ENCODE results near the gene NCOA7.
"Not testable (repeated sequence)": the region's sequence is repeated elsewhere in the genome, so short reads cannot be mapped to it uniquely, and the experiment has no call there.

Gene NCOA7

DNA sequence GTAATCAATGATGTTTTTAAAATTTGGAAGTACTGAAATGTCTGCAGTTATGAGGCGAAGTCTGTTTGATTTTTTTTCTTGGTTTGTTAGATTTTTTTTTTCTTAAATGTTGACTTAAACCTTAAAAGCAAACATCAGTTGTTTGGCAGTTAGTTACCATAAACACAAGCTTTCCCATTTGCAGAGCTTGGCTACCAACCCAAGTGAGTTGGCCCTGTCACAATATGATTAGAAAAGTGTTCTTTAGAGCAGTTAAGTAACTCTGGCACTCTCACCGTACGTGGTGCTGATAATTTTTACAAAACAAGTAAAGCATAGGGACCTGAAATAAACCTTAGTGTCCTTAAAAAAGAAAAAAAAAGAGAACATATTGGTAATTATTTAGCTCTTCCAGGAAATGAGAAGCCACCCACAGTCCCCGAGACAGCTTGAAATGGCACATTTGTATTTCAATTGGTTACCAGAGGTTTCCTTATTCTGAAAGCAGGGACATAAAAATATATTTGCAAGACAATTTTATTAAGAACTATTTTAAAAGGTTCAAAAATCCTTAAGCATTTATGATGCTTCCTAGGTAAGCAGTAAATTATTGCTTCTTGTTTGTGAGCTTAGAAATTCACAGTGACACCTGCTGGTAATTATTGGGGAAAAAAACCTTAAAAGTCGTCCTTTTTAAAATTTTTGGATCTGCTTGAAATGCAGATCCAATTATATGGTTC is 37.4 kb upstream of the NCOA7 start:
- no peak for DNase-seq

DNA sequence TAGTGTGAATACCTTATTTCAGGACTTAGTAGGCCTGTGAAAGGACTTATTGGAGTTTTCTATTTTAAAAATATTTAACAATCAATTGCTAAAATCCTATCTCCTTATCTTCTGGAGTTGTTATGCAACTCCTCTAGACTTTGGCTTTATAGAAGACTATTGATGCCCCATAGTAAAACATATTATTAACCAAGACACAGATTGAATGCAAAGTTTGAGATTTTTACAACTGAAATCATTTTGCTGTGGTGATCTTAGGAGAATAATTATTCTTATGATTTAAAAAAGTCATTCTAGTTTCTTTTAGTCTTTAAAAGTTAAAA is 36.9 kb upstream of the NCOA7 start:
- DNase-seq, result no peak

DNA sequence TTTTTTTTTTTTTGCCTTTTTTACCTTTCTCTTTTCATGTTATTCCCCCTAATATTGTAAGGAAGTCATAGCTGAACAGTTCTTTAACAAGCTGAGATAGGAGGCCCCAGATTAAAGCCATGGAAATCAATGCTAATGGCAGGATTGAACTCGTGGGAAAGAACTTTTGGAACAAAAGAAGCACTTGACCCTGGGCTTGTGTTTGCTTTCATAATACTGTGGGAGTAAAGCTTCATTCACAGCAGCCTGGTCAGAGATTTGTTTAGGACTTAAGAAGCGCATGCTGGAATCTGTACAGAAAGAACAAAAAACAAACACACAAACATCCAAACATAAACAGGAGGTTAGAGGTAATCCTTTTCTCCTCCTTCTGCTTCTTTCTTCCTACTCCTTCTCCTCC is 36.2 kb upstream of the NCOA7 start:
- no peak for DNase-seq

DNA sequence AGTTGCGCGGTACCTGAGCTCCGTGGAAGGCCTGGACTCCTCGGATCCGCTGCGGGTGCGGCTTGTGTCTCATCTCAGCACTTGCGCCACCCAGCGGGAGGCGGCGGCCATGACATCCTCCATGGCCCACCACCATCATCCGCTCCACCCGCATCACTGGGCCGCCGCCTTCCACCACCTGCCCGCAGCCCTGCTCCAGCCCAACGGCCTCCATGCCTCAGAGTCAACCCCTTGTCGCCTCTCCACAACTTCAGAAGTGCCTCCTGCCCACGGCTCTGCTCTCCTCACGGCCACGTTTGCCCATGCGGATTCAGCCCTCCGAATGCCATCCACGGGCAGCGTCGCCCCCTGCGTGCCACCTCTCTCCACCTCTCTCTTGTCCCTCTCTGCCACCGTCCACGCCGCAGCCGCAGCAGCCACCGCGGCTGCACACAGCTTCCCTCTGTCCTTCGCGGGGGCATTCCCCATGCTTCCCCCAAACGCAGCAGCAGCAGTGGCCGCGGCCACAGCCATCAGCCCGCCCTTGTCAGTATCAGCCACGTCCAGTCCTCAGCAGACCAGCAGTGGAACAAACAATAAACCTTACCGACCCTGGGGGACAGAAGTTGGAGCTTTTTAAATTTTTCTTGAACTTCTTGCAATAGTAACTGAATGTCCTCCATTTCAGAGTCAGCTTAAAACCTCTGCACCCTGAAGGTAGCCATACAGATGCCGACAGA is 31.4 kb upstream of the NCOA7 start:
- no peak for DNase-seq

DNA sequence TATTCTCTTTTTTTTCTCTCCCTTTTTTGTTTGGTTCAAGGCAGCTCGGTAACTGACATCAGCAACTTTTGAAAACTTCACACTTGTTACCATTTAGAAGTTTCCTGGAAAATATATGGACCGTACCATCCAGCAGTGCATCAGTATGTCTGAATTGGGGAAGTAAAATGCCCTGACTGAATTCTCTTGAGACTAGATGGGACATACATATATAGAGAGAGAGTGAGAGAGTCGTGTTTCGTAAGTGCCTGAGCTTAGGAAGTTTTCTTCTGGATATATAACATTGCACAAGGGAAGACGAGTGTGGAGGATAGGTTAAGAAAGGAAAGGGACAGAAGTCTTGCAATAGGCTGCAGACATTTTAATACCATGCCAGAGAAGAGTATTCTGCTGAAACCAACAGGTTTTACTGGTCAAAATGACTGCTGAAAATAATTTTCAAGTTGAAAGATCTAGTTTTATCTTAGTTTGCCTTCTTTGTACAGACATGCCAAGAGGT is 30.8 kb upstream of the NCOA7 start:
- DNase-seq, result no peak

DNA sequence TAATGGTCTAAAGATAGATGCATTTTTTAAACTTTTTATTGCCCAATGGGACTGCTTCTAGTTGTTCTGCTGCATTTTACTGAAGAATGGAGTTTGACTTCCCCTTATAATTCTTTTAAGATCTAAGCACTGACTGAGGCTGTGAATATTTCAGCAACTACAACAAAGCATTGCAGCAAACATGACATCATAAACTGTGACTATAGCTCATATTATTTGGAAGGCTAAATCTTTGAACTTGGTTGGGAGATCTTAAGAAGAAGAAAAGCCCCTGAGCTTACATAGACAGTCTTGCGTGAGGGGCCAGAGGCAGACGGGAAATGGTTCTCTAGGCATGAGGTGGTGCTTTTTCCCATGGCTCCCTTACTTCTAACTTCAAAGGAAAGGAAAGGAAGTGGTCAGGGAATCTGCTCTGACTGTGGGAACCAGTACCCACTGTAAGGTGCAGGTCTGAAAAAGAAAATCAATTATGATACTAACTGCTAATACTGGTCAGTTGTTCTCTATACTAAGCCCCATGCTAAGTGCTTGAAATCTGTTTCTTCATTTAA is 26.6 kb upstream of the NCOA7 start:
- peak; percentile 40 for DNase-seq

DNA sequence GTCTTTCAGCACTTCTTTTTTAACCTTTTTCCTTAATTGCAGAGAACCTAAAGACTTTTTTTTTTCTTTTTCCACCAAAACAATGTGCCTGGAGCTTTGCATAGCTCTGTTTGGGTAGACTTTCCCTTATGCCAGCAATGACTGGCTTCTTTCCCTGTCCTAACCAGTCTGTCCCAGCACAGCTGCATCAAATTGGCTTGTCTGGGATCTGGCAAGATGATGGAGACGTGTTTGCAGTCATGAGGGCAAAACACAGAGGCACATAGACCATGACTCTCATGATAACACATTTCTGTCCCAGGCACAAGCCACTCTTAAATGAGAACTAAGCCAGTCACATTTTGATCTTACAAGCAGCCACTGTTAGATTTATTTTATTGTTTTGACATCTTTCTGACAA is 24.8 kb upstream of the NCOA7 start:
- no peak for DNase-seq

DNA sequence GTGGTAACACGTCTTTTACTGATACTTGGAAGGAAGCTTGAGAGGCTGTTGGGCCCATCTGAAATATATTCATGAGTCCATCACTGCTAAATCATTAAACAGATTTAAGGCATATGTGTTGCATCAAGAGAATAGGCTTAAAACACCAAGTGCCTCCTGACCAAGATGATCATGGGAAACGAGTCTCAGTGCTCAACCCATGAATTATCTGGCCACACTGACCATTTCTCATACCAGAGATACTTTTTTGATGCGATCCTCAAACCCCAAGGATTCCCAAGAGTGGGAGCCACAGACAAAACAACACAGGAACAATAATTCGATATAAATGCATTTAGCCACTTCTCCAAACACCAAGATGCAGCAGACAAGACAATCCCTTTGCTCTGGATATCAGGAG is 24.1 kb upstream of the NCOA7 start:
- DNase-seq, result peak; percentile 73

DNA sequence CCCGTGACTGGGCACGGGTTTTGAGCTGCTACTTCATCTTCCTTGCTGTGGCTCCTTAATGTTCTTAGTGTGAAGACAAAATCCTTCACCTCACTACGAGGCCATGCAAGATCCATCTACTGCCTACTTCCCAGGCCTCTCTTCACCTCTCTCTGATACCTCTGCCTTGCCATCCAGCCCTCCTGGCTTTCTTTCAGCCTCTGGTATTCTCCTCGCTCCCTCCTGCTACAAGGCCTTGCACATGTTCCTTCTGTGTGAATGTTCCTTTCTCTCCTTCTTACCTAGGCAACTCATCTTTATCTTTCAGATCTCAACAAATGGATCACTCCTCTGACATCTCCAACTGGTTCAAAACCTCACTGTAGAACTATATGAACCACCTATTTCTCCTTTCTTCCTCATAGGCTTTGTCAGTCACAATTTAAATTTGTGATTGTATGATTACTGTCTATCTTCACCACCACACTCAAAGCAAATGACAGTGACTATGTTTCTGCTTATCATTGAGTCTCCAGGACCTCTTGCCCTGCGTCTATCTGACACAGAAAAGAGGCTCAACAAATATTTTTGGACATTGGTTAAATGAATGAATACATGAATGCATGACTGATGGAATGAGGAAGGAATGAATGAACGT is 21.5 kb upstream of the NCOA7 start:
- no peak for DNase-seq

DNA sequence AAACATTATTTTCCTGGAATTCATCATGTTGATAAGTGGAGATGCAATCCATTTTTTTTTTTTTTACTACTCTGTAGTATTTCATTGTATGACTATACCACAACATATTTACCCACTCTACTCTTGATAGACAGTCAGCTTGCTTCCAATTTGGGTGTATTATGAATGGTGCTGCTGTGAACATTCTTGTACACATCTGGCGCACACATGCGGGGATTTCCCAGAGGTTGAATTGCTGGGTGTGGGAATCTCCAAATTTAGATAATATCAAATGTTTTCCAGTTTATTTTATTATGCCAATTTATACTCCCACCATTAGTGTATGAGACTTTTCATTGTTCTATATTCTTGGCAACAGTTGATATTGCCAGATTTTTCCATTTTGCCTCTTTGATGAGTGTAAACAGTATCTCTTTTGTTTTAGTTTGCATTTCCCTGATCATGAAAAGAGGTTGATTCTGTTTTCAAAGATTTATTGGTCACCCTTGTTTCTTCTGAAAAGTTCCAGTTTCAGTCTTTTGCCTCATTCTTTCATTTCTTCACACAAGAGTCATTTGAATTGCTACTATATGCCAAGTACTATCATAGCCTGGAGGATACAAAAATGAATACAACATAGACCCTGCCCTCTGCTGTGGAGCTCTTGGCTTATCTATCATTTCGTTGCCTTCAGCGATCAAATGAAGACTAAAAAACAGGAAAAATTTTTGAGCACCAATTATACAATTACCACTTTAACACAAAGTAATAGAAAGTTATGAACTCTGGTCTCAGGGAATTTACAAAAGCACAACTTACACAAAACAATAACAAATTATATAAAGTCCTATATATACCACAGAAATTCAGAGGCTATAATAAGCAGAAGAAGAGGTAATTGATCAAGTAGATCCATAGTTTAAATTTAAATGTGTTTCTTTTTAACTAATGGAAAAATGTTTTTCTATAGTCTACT is 17.1 kb upstream of the NCOA7 start:
- no peak for DNase-seq

DNA sequence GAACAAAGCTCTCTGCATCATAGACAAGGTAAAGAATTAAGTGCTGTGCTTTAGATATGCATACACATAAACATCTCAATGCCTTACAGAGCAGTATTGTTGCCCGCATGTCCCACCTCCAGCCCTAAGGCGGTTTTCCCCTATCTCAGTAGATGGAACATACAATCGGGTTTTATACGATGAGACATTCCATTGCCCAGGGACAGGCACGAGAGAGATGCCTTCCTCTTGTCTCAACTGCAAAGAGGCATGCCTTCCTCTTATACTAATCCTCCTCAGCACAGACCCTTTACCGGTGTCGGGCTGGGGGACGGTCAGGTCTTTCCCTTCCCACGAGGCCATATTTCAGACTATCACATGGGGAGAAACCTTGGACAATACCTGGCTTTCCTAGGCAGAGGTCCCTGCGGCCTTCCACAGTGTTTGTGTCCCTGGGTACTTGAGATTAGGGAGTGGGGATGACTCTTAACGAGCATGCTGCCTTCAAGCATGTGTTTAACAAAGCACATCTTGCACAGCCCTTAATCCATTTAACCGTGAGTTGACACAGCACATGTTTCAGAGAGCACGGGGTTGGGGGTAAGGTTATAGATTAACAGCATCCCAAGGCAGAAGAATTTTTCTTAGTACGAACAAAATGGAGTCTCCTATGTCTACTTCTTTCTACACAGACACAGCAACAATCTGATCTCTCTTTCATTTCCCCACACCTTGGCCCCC is 14.5 kb upstream of the NCOA7 start:
- DNase-seq, result not testable (repeated sequence)

DNA sequence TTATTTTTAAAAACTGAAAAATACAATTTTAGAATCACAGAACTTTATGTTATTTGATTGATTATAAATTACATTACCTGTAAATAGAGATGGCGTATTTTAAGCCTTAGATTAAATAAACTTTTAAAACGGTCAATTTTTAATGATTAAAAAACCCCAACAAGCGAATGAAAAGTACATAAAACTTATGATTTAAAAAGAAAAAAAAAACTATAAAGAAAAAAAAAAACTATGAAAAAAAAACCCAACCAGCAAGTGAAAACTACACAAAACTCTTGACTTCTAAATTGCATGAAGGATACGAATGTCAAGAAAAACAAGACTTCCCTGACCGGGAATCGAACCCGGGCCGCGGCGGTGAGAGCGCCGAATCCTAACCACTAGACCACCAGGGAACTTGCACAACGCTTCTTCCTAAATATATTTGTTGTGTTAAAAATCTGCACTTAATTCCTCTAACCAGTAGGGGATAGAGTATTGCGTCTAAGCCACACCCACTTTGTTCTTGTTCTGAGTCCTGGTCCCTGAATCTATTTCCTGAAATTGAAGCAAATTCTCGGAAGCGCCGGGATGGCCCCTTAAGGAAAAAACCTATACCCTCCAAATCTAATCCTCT is 10.7 kb upstream of the NCOA7 start:
- DNase-seq, result peak; percentile 91

DNA sequence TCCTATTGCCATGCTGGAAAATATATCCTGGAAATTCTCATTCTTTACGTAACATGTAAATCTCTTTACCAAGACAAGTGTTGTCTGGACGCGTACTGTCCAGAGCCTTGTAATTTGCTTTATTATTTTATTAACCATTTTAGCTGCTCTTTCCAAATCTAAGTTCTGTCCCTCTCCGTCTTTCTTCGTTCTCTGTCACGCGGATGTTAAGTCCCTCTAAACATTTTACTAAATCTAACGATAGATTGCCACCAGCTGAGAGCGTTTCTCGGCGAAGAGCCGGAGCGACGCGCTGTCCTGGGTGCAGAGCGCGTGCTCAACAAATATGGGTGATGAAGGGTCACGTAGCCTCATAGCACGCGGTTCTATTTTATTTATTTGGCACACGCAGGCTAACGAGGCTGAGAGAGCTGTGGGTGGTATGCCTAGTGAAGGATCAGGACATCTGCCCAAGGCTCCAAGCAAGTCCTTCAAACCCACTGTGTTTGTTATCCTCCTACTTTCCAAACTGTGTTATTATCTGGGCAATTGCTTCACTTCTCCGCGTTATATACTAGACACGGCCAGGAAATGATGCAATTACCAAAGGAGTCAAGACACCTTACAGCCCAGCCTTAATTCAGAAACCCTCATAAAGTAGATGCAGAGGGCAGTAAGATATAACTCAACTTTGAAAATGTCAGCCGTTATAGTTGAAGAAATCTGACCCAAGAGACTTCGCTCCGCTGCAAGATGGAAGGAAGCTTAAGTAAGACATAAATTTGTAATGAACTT is 10.0 kb upstream of the NCOA7 start:
- DNase-seq, result peak; percentile 84

DNA sequence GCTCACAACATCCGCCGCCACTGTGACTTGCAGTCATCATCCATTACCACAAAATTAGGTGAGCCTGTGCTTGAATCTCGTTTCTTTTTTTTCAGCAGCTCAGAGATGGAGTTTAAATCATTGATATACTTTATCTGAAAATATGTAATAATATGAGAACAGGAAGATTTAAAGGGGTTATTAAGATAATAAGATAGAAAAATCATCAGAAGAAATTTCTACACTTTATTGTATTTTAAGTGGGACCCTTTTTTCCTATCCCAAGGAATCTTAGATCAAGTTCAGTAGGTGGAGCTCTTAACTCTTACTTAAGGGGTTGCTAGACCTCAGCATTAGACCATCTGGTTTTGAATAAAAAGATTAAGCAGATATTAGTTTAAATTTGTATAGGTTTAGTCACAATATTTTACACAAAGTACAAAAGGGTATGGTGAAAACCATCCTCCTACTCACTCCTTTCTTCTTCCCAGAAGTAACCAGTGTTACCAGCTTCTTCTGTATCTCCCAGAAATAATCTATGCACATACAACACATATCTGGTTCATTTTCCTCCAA is 9.4 kb upstream of the NCOA7 start:
- peak; percentile 43 for DNase-seq

DNA sequence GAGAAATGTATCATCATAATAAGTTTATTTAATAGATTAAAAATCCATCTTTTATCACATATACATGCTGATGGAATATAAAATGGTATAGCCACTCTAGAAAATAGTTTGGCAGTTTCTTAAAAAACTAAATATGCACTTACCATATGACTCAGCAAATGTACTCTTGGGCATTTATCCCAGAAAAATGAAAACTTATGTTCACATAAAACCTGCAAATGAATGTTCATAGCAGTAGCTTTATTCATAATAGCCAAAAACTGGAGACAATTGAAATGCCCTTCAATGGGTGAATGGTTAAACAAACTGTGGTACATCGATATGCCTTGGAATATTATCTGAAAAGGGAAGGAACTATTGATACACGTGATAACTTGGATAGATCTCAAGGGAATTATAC is 6.4 kb upstream of the NCOA7 start:
- DNase-seq, result peak; percentile 78

DNA sequence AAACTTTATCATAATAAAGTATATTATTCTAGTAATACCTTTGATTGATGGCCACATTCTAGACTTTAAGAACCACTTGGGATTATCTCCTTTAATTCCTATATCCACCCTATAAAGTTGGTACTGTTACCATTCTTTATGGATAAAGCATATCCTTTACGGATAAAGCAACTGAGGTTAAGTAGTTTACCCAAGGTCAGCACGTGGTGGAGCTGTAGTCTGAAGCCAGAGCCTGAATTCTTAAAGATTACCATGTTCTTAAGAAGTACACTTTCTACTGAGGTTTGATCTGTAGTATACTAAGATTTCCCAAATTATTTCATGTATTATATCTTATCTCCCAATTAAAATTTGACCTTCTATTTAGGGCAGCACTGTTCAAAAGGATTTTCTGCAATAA is 3.0 kb upstream of the NCOA7 start:
- DNase-seq, result no peak

DNA sequence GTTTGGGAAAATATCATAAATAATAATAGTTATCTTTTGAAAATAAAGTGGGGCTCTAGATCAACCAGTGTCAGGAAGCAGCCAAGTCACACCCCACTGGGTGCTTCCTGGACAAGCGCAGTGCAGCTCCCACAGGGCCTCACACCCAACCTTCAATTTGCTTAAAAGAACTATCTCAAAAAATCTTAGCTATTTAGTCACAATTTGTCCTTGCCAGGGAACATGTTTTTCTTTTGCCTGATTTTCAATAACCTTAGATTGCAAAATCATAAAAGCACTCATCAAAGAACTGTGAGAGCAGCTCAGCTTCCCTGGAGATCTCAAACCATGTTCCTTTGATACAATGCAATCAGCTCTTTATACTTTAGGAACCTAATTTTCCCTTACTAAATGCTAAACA is 1.6 kb upstream of the NCOA7 start:
- DNase-seq, result no peak

DNA sequence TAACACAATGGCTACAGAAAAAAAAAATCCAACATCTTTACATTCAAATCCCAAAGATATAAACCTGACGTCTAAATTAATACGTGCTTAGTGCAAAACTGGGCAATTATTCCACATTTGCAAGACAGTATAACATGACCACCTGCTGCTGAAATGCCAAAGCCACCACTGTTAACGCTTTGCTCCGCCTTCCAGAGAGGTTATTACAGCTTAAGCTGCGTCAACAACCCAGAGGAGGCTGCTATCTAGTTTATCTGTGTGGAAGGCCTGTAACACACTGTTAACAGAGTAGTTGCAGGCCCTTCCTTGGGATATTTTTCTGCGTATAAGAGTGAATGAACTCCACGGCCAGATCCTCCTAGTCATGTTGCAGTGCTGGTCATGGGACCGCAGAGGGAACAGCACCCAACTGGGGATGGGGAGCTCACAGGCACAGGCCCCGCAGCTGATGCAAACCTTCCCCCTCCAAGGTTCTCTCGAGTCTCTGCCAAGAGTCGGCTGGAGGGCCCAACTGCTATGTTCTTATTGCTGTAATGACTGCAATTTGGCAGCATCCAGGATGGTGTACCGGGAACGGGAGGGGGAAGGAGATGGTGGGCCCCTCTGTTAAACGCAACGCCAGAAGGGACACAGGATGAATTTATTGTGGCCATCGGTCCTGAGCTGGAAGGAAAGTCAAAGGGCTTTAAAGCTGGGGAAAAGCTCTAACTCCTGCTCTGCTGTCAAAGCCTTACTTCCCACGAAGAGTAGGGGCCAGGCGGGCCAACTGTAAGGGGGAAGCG is 993 bp upstream of the NCOA7 start:
- DNase-seq, result peak; percentile 37

DNA sequence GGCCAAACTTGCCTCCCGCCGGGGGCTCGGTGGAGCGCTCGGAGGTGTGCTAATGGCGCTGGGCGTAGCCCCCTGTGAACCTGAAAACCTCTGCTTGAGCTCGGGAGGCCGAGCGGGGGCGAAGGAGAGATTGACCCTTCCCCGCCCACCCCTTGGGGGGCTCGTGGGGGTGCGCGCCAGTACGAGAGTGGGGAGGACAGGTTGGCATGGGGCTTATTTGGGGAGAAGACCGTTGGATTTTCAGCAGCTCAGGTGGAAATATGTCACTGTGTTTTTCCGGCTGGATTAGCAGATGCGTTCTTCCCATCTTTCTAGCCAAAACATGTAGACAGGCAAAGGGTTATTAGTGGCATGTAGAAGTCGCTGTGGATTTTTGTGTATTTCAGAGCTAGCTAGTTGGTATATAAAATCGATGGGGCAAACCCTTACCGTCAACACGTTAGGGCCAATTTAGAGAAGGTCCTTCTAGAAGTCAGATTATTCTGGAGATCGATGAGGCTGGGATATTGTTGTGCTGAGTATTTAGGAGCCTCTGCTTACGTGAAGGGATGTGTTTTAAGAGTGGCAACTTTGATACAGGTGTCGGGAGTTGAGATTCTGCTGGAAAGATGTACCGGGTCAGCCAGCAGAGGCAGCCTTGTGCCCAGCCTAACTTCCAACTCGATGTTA is 525 bp downstream of the NCOA7 start:
- peak; percentile 44 for DNase-seq
